HepG2 (cell line): ENCODE measurements around the gene TCF12. TPM values are rescaled to one million over a fixed set of nuclear protein-coding genes. Genes with fewer than 3 reads are reported as not detected.

Experiments
- AGO1 ChIP-seq: fragments of 200-400 bp; formaldehyde crosslinking; IDR thresholded peaks from 2 replicates; pipeline ENCODE4 v1.6.1; 2017; ENCODE audit warnings: mild to moderate bottlenecking, low read depth, low read length, moderate library complexity; ENCODE audit not compliant: poor library complexity, severe bottlenecking
- BRCA1 ChIP-seq: sonication (generic); formaldehyde crosslinking; IDR thresholded peaks from 2 replicates; pipeline ENCODE4 v1.4.0; 2020; ENCODE audit warnings: missing genetic modification reagents
- CREB1 ChIP-seq, 2 experiments: fragments of 450-650 bp in 1 of 2; IDR thresholded peaks; 2 replicates each; pipeline ENCODE4 v1.6.1; 2016 to 2017; ENCODE audit warnings: control low read depth in 1 of 2, mild to moderate bottlenecking in 1 of 2, missing compliant biosample characterization in 1 of 2, missing genetic modification characterization in 1 of 2
- KLF6 ChIP-seq: IDR thresholded peaks from 2 replicates; pipeline ENCODE4 v1.8.0; 2016; ENCODE audit warnings: missing biosample characterization, missing genetic modification reagents
- ZNF446 ChIP-seq: sonication (generic); formaldehyde crosslinking; IDR thresholded peaks from 2 replicates; pipeline ENCODE4 v1.5.0; 2020; ENCODE audit warnings: mild to moderate bottlenecking, missing genetic modification reagents
- polyA plus RNA-seq, 8 experiments: library from polyadenylated mRNA; depleted of rRNA in 3 of 8; stranded (reverse) in 7 of 8; unstranded in 1 of 8; fragments of >200 nt; fragmentation: Illumina TruSeq in 4 of 8; extraction: Trizol in 4 of 8; gene quantifications; 2 replicates each; pipeline versions ENCODE4 v1.2.1 to v1.2.3, GENCODE V29; 2011 to 2016; ENCODE audit warnings: low read depth in 4 of 8, missing spikeins in 1 of 8, mixed read lengths in 1 of 8; ENCODE audit not compliant: insufficient read depth in 1 of 8
- total RNA-seq, 5 experiments: library from RNA; depleted of rRNA; stranded (reverse); fragments of >200 nt; fragmentation: Illumina TruSeq; extraction: Trizol; gene quantifications; 2 replicates each; pipeline ENCODE4 v1.2.3, GENCODE V29; 2016; ENCODE audit warnings: low read depth in 1 of 5
- TF ChIP-seq, protein P1 (sequence below): sonication (generic); formaldehyde crosslinking; IDR thresholded peaks from 2 replicates; pipeline ENCODE4 v1.5.1; 2020; ENCODE audit warnings: missing genetic modification reagents, mild to moderate bottlenecking, borderline replicate concordance
- TF ChIP-seq, protein P2 (sequence below): sonication (generic); formaldehyde crosslinking; IDR thresholded peaks from 2 replicates; pipeline ENCODE4 v1.8.1; 2023; ENCODE audit warnings: missing genetic modification reagents, mild to moderate bottlenecking, borderline replicate concordance
- TF ChIP-seq, protein P3 (sequence below): IDR thresholded peaks from 2 replicates; pipeline ENCODE4 v1.6.1; 2016; ENCODE audit warnings: mild to moderate bottlenecking
- TF ChIP-seq, protein P4 (sequence below), 2 experiments: sonication (generic) in 1 of 2; formaldehyde crosslinking in 1 of 2; IDR thresholded peaks; 2 replicates each; pipeline versions ENCODE4 v1.4.0 to v1.6.1; 2018 to 2020; ENCODE audit warnings: missing genetic modification reagents in 2 of 2, borderline replicate concordance in 1 of 2, low read depth in 1 of 2, mild to moderate bottlenecking in 1 of 2, missing biosample characterization in 1 of 2
- TF ChIP-seq, protein P5 (sequence below): sonication (generic); formaldehyde crosslinking; conservative IDR thresholded peaks from 2 replicates; pipeline ENCODE4 v1.8.0; 2022; ENCODE audit warnings: mild to moderate bottlenecking, moderate library complexity, missing genetic modification reagents
- TF ChIP-seq, protein P6 (sequence below): sonication (generic); formaldehyde crosslinking; IDR thresholded peaks from 2 replicates; pipeline ENCODE4 v1.9.0; 2022; ENCODE audit warnings: low read depth, missing genetic modification reagents
- TF ChIP-seq, protein P7 (sequence below): sonication (generic); formaldehyde crosslinking; IDR thresholded peaks from 2 replicates; pipeline ENCODE4 v1.9.0; 2022; ENCODE audit warnings: missing genetic modification reagents, mild to moderate bottlenecking, borderline replicate concordance
- TF ChIP-seq, protein P8 (sequence below): sonication (generic); formaldehyde crosslinking; conservative IDR thresholded peaks from 2 replicates; pipeline ENCODE4 v1.8.1; 2023; ENCODE audit warnings: missing genetic modification reagents

Gene TCF12
- total and polyA plus RNA-seq, 2 of the 13 experiments (the other 11 are each of a cell fraction or from before 2014, with no cell fraction given): 48.6 to 51.1 TPM

DNA sequence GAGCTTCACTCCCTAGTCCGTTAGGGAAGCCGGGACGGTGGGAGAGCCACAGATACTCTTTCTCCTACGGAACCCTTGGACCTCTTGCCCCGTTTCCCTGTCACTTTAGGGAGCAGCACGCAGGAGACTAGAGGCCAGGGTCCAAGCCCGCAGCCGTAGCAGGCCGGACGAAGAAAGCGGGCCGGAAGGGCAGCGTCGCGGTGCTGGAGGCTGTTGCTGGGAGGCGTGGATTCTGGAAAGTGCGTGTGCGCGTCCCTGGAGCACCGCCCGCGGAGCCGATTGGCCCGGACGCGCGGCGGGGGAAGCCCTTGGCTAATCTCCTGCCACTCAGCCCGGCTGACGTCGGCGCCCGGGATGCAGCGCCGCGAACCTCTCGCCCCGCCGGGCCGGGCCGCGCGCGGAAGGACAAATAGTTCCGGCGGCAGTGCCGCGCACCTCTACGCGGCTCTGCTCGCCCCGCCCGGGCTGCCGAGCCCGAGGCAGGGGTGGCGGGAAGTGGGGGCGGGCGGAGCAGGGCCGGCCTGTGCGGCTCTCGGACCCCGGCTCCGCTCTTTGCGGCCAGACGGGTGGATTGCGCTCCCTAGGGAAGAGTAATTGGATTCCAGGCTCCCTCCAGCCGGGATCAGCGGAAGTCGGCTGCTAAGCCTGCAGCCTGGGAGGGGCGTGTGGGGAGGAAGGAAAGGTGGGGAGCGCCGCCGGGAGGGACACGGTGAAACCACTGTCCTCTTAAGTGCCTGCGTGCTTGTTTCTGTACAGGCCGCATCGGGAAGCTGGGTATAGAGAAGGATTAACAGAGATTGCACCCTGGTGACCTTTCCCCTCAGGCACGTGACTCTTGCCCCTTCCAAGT lies 31.3 kb upstream of the TCF12 start (continued):
- TF ChIP-seq, protein P1, sequence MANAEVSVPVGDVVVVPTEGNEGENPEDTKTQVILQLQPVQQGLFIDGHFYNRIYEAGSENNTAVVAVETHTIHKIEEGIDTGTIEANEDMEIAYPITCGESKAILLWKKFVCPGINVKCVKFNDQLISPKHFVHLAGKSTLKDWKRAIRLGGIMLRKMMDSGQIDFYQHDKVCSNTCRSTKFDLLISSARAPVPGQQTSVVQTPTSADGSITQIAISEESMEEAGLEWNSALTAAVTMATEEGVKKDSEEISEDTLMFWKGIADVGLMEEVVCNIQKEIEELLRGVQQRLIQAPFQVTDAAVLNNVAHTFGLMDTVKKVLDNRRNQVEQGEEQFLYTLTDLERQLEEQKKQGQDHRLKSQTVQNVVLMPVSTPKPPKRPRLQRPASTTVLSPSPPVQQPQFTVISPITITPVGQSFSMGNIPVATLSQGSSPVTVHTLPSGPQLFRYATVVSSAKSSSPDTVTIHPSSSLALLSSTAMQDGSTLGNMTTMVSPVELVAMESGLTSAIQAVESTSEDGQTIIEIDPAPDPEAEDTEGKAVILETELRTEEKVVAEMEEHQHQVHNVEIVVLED (CRISPR knock-in tag): peak; percentile 89
- TF ChIP-seq BRCA1 (CRISPR knock-in tag): 0 out of 2 replicates have a peak, but pooled peaks have one; percentile 45
- peak; percentile 97 for TF ChIP-seq KLF6 (CRISPR knock-in tag)
- TF ChIP-seq, protein P2, sequence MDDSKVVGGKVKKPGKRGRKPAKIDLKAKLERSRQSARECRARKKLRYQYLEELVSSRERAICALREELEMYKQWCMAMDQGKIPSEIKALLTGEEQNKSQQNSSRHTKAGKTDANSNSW: peak; percentile 91; the same call in 1 of the 2 replicates
- TF ChIP-seq, protein P3, sequence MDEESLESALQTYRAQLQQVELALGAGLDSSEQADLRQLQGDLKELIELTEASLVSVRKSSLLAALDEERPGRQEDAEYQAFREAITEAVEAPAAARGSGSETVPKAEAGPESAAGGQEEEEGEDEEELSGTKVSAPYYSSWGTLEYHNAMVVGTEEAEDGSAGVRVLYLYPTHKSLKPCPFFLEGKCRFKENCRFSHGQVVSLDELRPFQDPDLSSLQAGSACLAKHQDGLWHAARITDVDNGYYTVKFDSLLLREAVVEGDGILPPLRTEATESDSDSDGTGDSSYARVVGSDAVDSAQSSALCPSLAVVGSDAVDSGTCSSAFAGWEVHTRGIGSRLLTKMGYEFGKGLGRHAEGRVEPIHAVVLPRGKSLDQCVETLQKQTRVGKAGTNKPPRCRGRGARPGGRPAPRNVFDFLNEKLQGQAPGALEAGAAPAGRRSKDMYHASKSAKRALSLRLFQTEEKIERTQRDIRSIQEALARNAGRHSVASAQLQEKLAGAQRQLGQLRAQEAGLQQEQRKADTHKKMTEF (CRISPR knock-in tag): peak; percentile 98
- TF ChIP-seq, protein P4, sequence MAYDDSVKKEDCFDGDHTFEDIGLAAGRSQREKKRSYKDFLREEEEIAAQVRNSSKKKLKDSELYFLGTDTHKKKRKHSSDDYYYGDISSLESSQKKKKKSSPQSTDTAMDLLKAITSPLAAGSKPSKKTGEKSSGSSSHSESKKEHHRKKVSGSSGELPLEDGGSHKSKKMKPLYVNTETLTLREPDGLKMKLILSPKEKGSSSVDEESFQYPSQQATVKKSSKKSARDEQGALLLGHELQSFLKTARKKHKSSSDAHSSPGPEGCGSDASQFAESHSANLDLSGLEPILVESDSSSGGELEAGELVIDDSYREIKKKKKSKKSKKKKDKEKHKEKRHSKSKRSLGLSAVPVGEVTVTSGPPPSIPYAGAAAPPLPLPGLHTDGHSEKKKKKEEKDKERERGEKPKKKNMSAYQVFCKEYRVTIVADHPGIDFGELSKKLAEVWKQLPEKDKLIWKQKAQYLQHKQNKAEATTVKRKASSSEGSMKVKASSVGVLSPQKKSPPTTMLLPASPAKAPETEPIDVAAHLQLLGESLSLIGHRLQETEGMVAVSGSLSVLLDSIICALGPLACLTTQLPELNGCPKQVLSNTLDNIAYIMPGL (CRISPR knock-in tag; IDR thresholded peaks at IDR 0.05; ENCODE audit: borderline replicate concordance in 1 of 2, low read depth in 1 of 2): peak; percentile 93 to 96
- TF ChIP-seq, protein P5, sequence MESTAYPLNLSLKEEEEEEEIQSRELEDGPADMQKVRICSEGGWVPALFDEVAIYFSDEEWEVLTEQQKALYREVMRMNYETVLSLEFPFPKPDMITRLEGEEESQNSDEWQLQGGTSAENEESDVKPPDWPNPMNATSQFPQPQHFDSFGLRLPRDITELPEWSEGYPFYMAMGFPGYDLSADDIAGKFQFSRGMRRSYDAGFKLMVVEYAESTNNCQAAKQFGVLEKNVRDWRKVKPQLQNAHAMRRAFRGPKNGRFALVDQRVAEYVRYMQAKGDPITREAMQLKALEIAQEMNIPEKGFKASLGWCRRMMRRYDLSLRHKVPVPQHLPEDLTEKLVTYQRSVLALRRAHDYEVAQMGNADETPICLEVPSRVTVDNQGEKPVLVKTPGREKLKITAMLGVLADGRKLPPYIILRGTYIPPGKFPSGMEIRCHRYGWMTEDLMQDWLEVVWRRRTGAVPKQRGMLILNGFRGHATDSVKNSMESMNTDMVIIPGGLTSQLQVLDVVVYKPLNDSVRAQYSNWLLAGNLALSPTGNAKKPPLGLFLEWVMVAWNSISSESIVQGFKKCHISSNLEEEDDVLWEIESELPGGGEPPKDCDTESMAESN (CRISPR knock-in tag): peak; percentile 95
- TF ChIP-seq, protein P6, sequence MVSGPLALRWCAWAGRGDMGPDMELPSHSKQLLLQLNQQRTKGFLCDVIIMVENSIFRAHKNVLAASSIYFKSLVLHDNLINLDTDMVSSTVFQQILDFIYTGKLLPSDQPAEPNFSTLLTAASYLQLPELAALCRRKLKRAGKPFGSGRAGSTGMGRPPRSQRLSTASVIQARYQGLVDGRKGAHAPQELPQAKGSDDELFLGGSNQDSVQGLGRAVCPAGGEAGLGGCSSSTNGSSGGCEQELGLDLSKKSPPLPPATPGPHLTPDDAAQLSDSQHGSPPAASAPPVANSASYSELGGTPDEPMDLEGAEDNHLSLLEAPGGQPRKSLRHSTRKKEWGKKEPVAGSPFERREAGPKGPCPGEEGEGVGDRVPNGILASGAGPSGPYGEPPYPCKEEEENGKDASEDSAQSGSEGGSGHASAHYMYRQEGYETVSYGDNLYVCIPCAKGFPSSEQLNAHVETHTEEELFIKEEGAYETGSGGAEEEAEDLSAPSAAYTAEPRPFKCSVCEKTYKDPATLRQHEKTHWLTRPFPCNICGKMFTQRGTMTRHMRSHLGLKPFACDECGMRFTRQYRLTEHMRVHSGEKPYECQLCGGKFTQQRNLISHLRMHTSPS (CRISPR knock-in tag): no peak
- peak; percentile 66 for TF ChIP-seq AGO1
- peak; percentile 82 for TF ChIP-seq CREB1 (IDR thresholded peaks at IDR 0.05)
- peak; percentile 80 for TF ChIP-seq CREB1 (CRISPR knock-in tag; IDR thresholded peaks at IDR 0.05)
- TF ChIP-seq, protein P7, sequence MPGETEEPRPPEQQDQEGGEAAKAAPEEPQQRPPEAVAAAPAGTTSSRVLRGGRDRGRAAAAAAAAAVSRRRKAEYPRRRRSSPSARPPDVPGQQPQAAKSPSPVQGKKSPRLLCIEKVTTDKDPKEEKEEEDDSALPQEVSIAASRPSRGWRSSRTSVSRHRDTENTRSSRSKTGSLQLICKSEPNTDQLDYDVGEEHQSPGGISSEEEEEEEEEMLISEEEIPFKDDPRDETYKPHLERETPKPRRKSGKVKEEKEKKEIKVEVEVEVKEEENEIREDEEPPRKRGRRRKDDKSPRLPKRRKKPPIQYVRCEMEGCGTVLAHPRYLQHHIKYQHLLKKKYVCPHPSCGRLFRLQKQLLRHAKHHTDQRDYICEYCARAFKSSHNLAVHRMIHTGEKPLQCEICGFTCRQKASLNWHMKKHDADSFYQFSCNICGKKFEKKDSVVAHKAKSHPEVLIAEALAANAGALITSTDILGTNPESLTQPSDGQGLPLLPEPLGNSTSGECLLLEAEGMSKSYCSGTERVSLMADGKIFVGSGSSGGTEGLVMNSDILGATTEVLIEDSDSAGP (CRISPR knock-in tag): peak; percentile 96
- TF ChIP-seq ZNF446 (CRISPR knock-in tag): peak; percentile 85; the same call in 1 of the 2 replicates
- TF ChIP-seq, protein P8, sequence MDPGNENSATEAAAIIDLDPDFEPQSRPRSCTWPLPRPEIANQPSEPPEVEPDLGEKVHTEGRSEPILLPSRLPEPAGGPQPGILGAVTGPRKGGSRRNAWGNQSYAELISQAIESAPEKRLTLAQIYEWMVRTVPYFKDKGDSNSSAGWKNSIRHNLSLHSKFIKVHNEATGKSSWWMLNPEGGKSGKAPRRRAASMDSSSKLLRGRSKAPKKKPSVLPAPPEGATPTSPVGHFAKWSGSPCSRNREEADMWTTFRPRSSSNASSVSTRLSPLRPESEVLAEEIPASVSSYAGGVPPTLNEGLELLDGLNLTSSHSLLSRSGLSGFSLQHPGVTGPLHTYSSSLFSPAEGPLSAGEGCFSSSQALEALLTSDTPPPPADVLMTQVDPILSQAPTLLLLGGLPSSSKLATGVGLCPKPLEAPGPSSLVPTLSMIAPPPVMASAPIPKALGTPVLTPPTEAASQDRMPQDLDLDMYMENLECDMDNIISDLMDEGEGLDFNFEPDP (CRISPR knock-in tag): no peak
